Measurements from ENCODE around the gene NCAM2.

NCAM2 gene

DNA sequence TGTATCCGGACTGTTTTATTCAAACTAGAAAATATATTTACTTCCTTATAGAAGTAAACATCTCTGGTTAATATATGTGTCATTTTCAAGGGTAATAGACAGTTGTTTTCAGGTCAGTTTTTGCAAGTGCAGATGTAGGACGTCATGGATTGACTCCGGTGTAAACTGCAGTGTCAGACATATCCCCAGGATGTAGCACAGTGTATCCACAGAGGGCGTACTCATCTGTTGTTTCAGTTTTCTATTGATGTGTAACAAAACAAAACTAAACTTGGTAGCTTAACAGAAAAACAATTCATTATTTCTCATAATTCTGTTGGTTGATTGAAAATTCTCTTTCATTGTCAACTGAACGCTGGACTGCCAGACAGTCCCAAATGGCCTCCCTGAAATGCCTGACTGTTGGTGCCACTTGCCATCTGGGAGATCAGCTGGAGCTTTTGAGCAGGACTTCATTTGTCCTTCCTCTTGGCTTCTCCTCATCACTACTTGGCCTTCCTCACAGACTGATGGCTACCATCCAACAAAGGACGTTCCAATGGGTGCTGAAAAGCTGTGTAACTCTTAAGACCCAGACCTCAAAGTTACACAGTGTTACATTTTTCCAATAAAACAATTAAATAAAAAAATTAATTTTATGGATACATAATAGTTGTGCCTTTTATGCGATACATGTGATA is 181.6 kb downstream of the NCAM2 start:
- no peak for DNase-seq

GRCh38 chr21:21182401-21183010 is 184.3 kb downstream of the NCAM2 start:
- DNase-seq: no peak

GRCh38 chr21:21183092-21183491 is 184.9 kb downstream of the NCAM2 start:
- no peak for DNase-seq

GRCh38 chr21:21184771-21185528 is 186.7 kb downstream of the NCAM2 start:
- no peak for DNase-seq

DNA sequence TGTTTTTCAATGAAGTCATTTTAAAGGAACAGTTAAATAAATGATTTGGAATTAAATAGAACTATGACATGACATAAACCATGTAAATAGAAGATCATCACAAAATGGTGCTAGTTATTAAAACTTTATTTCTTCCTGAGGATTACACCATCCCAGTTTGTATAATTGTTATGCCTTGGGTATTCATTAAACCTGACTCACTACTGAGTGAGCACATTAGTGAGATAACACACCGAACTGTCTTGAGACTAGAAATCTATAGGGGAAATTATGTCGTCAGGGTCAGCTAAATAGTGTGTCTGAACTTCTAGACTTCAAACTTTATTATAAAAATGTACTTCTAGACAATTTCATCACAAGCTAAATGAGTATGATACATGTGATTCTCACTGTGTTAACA is 189.4 kb downstream of the NCAM2 start:
- no peak for DNase-seq

GRCh38 chr21:21188513-21189195 is 190.4 kb downstream of the NCAM2 start:
- no peak for DNase-seq

DNA sequence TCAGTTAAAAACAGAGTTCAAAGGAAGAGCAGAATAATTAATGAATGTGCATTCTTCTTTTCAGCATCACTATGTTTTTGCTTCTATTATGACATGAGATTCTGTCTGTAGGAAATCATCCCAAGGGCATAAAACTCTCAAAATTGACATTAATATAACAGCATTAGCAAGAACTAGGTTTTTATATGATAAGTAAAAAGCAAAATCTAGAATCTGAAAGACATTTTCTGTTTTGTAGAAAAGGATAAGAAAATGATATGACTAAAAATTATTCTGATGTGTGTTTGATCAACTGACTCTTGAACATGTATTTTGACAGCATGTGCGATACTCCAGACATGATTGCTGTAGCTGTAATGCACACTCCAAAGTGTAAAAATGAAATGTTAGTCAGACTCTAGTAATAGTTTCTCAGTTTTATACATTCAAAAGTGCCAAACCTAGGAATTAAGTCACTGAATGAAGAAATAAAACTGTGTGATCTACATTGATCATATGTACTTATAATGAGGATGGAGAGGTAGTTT is 197.3 kb downstream of the NCAM2 start:
- DNase-seq: no peak

- no peak for DNase-seq
These were observed 197.9 kb downstream of the NCAM2 start for GRCh38 chr21:21196087-21196486.

- DNase-seq: no peak
These were observed 198.6 kb downstream of the NCAM2 start for GRCh38 chr21:21196848-21197247.

- no peak for DNase-seq
These were observed 201.3 kb downstream of the NCAM2 start for GRCh38 chr21:21199342-21200102.

DNA sequence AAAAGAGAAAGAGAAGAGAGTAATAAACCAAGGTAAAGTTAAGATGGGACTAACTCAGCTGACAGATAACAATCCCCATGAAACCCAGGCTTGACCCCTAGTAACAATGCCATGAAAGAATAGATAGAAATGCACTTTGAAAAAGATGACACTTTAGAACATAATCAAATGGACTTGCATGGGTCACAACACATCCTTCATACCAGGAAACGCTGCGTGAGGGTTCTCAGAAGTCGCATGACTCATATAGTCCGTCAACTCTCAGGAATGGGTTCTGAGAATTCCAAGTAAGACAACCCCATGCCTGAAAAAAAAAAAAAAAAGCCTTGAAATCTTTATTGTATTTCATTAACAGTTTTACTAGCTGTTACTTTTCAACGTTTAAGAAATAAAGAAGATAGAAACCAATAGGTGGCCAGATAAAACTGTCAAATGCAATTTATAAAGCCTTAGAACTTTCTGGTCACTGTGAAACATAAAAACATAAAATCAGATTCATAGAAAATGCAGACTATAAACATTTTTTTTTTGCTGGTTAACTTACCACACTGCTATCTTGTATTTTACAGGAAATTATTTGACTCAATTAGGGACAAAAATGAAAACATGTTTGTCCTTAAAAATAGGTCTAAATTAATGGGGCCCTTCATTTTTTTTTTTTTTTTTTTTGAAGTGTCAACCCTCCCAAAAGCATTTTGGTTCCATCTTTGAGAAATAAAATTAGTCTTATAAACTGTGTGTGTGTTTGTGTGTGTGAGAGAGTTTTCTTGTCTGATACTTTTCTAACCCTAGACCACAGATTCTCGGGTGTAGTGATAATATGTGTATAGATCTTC is 202.1 kb downstream of the NCAM2 start:
- peak; percentile 53 for DNase-seq

DNA sequence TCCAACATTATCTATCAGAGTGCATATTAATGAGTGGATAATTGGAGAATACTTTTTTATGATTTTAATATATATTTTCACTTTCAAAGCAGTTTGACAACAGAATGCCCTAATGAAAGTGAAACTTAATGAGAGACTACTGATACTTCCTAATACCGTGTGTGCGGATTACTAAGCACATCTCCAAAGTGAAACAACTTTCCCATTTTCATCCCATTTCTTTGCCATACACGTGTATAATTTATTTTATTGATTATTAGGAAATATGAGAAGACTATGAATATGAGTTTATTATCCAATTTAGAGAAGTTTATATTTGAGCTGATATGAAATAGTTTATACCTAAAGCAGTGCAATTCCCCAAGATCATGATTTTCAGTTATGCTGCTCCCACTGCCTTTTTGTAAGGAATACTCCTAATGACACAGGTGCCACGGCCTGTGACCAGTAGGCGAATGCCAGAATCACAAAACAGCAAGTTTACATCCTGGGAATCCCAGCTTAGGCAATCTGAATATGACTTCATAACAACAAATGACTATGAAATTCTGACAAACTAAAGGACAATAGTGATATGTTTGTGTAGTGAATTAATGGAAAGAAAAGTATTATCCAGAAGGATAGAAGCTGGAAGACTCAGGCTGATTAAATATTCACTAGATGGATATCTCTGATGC is 202.9 kb downstream of the NCAM2 start:
- DNase-seq: no peak

DNA sequence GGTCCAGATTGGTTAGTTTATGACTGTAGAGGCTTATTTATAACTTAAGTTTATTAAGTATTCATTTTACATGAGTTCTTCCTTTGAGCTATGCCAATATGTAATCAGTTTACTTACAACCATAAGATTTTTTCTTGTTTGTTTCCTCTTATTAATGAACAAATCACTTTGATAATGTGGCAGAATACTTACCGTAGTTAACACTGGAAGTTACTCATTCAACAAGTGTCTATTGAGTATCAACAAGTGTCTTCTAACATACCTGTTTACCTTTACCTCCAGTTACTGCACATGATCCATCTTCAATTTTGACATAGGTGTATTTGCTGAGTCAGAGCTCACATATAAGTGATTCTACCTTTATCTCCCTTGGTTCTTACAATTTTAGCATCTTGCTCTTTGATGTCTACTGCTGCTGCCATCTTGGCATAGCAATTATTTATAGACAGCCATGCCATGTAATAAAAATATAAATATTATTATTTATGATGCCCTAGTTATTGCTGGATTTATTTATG is 205.7 kb downstream of the NCAM2 start:
- DNase-seq: no peak

DNA sequence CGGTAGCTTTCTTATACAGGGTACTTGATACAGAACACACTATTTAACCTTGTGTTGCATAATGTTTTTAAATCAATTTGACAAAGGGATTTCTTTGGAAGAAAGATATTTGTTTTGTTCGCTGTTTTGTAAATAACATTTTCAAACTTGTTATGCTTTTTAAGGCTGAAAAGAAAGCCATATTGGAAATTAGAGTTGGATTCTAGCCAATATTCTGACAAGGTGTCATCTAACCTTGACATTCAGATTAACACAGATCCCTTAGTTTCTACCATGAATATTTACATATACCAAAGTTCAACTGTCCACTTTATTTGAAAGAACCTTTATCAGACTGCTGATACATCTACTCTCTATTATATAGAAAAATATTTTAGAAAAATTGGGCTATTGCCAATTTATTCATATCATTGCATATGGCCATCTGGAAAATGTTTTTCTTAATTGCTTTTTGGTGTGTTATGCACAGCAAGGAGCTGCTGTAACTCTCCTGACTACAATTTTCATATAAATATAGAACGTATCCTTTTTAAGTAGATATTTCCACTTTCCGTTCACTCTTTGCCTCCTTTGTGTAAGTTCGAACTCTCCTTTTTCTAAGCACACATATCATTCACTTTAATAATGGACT is 206.3 kb downstream of the NCAM2 start:
- DNase-seq: no peak

DNA sequence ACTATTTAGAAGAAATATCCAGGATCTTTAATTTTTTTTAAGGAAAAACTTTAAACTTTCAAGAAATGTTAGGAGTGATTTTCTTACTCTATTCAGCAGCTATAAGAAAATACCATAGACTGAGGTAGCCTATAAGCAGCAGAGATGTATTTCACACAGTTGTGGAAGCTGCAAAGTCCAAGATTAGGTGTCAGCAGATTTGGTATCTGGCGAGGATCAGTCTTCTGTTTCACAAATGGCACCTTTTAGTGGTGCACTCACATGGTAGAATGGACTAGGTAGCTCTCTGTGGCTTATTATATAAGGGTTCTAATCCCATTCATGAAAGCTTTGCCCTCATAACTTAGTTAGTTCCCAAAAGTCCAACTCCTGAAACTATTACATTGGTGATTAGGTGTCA is 207.4 kb downstream of the NCAM2 start:
- DNase-seq: no peak

DNA sequence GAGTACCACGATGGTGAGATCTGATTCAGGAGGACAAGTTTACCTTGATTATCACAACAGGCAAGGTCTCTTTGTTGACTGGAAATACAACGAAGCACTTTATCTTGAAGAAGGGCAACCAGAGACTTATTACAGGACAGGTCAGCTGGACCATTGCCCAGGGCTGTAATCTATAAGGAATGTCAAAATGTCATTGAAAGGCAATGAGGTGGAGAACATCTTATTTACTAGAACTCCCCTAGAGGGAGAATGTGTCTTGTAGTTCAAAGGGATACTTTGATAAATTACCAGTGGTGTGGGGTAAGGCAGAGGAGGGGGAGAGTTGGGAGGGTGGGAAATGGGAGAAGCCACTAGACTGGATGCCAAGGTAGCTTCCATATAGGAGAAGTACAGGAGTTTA is 212.3 kb downstream of the NCAM2 start:
- DNase-seq: no peak

- no peak for DNase-seq
These were observed 215.1 kb downstream of the NCAM2 start for GRCh38 chr21:21213297-21213696.

DNA sequence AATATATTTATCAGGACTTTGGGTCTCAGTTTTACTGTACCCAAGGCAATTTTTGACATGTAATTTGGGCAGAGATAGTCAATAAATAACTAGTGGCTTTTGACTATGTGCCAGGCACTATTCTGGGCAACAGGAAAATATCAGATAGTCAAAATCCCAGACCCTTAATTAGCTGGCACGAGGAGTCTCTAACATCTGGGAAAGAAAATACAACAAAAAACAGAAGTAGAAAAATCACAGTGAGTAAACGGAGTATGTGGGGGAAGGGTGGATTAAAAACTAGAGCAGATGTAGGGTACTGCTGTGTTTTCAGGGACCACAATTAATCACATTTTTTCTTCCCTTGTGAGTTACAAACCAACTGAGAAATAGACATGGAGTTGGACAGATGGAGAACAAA is 217.8 kb downstream of the NCAM2 start:
- no peak for DNase-seq

GRCh38 chr21:21226472-21226871 is 228.3 kb downstream of the NCAM2 start:
- DNase-seq: no peak

GRCh38 chr21:21230672-21231071 is 232.5 kb downstream of the NCAM2 start:
- no peak for DNase-seq
